Fibroblast of lung (primary cell): ENCODE measurements around the gene MRPS15. TPM values are rescaled to one million over a fixed set of nuclear protein-coding genes. Genes with fewer than 3 reads are reported as not detected.

ENCODE experiments used
- DNase-seq, 2 donors: peaks; one replicate each; pipeline versions ENCODE4 v3.0.0 to v3.0.0-alpha.2; 2010; ENCODE audit warnings: low read depth in 2 of 2
- H2AFZ ChIP-seq: 2 replicates; pipeline ENCODE4 v1.5.1; 2012; ENCODE audit warnings: low read length, control low read depth, inconsistent platforms
- H3K27ac ChIP-seq: 2 replicates; pipeline ENCODE4 v1.5.1; 2011; ENCODE audit warnings: low read length, control low read depth; ENCODE audit not compliant: insufficient read depth
- H3K27me3 ChIP-seq: 2 replicates; pipeline ENCODE4 v1.5.1; 2011; ENCODE audit warnings: mild to moderate bottlenecking, low read length; ENCODE audit not compliant: control insufficient read depth, insufficient read depth
- H3K36me3 ChIP-seq: 2 replicates; pipeline ENCODE4 v1.5.1; 2011; ENCODE audit warnings: low read length; ENCODE audit not compliant: control insufficient read depth, insufficient read depth
- H3K4me1 ChIP-seq: 2 replicates; pipeline ENCODE4 v1.5.1; 2011; ENCODE audit warnings: low read length; ENCODE audit not compliant: control insufficient read depth, insufficient read depth; ENCODE audit errors: extremely low read depth
- H3K4me2 ChIP-seq: 2 replicates; pipeline ENCODE4 v1.5.1; 2011; ENCODE audit warnings: low read length, control low read depth; ENCODE audit not compliant: insufficient read depth; ENCODE audit errors: extremely low read depth
- H3K4me3 ChIP-seq, 4 experiments: fragments of 200-600 bp in 1 of 4; sonication (generic) in 1 of 4; replicated peaks in 1 of 4; 2 replicates each; pipeline ENCODE4 v1.5.1; 2011 to 2016; ENCODE audit warnings: low read length in 4 of 4, low read depth in 3 of 4, mild to moderate bottlenecking in 3 of 4, control low read depth in 2 of 4, inconsistent platforms in 1 of 4, mixed read lengths in 1 of 4; ENCODE audit not compliant: insufficient read depth in 1 of 4; ENCODE audit errors: control extremely low read depth in 1 of 4
- H3K79me2 ChIP-seq: 2 replicates; pipeline ENCODE4 v1.5.1; 2012; ENCODE audit warnings: mild to moderate bottlenecking, low read length, inconsistent platforms; ENCODE audit not compliant: control insufficient read depth, insufficient read depth
- H3K9ac ChIP-seq: 2 replicates; pipeline ENCODE4 v1.5.1; 2011; ENCODE audit warnings: mild to moderate bottlenecking, low read length, control low read depth; ENCODE audit not compliant: insufficient read depth
- H3K9me3 ChIP-seq: 2 replicates; pipeline ENCODE4 v1.5.1; 2012; ENCODE audit warnings: low read depth, low read length; ENCODE audit not compliant: control insufficient read depth, insufficient read depth
- H4K20me1 ChIP-seq: 2 replicates; pipeline ENCODE4 v1.5.1; 2011; ENCODE audit warnings: low read length; ENCODE audit not compliant: control insufficient read depth, insufficient read depth; ENCODE audit errors: extremely low read depth
- CTCF ChIP-seq, 2 donors: IDR thresholded peaks in 1 of 2; conservative IDR thresholded peaks in 1 of 2; 1 replicate in 1 of 2; 2 replicates in 1 of 2; pipeline ENCODE4 v1.5.1; 2011 to 2012; ENCODE audit warnings: low read length in 2 of 2, control low read depth in 1 of 2, inconsistent platforms in 1 of 2, low read depth in 1 of 2, mild to moderate bottlenecking in 1 of 2
- EZH2 ChIP-seq: IDR thresholded peaks from 2 replicates; pipeline ENCODE4 v1.5.1; 2012; ENCODE audit warnings: low read length, control low read depth, mild to moderate bottlenecking; ENCODE audit errors: missing control alignments
- polyA plus RNA-seq, 2 donors: library from polyadenylated mRNA; depleted of rRNA in 1 of 2; stranded (reverse) in 1 of 2; unstranded in 1 of 2; fragments of >200 nt; gene quantifications; 2 replicates each; pipeline ENCODE4 v1.2.1, GENCODE V29; 2011 to 2012; ENCODE audit warnings: missing spikeins in 1 of 2
- total RNA-seq: library from RNA; depleted of rRNA; stranded (reverse); fragments of >200 nt; gene quantifications from 2 replicates; pipeline ENCODE4 v1.2.1, GENCODE V29; 2014

Gene MRPS15
- total and polyA plus RNA-seq, 2 donors (not counting 1 experiment from before 2014, with no cell fraction given): 75.5 to 99.1 TPM

DNA sequence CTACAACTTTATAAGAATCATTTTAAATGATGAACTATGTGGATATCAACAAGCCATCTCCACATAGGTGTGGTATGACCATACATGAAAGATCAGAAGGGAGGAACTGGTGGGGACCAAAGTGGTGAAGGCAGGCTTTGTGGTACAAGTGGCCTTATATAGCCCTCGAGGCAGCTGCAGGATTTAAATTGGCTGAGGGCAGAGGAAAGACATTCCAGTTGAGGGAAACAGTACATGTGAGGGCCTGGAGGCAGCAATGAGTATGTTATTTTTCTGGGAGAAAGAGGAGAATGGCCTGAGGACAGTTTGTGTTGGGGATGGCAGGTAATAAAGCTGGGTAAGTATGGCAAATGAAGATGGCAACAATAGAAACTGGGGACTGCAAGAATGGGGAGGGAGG, 31.1 kb downstream of the MRPS15 start:
- no peak overlapping the region for H3K27ac ChIP-seq
- no peak overlapping the region for H2AFZ ChIP-seq
- DNase-seq: no peak
- no peaks in the 10 kb centered on the region for H3K36me3 ChIP-seq
- no peaks in the 10 kb centered on the region for H4K20me1 ChIP-seq
- no peaks in the 10 kb centered on the region for H3K79me2 ChIP-seq
- no peak for TF ChIP-seq CTCF (conservative IDR thresholded peaks at IDR 0.05 in 1 of 2, IDR thresholded peaks at IDR 0.05 in 1 of 2; ENCODE audit: low read depth in 1 of 2, low read length in 2 of 2)
- TF ChIP-seq EZH2: no peak
- no peaks in the 10 kb centered on the region for H3K4me1 ChIP-seq
- H3K4me3 ChIP-seq: no peak overlapping the region
- no peaks in the 10 kb centered on the region for H3K9me3 ChIP-seq
- H3K4me2 ChIP-seq: no peak overlapping the region
- H3K9ac ChIP-seq: no peak overlapping the region
- H3K27me3 ChIP-seq: no peaks in the 10 kb centered on the region

DNA sequence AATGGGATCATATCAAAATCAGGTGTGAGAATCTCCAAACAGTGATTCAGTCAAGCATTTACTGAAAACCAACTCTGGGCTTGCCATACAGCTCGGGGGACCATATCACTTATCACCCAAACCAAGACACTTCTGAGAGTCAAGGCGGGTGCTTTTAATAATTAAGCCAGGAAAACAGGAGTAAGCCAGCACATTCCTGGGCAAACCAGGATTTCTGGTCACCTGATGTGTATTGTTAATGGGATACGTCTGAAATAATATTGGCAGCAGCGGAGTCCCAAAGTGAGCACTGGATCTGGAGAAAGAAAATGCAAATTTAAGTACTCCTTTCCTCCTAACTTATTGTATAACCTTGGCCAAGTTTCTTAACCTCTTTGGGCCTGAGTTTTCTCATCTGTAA, 31.6 kb downstream of the MRPS15 start:
- no peaks in the 10 kb centered on the region for H3K36me3 ChIP-seq
- no peak overlapping the region for H3K9ac ChIP-seq
- H3K4me2 ChIP-seq: no peak overlapping the region
- H3K79me2 ChIP-seq: no peaks in the 10 kb centered on the region
- DNase-seq: no peak
- no peaks in the 10 kb centered on the region for H4K20me1 ChIP-seq
- no peak overlapping the region for H3K27ac ChIP-seq
- H3K9me3 ChIP-seq: no peaks in the 10 kb centered on the region
- TF ChIP-seq EZH2: no peak
- TF ChIP-seq CTCF (conservative IDR thresholded peaks at IDR 0.05 in 1 of 2, IDR thresholded peaks at IDR 0.05 in 1 of 2; ENCODE audit: low read depth in 1 of 2, low read length in 2 of 2): no peak
- no peak overlapping the region for H3K4me3 ChIP-seq
- no peaks in the 10 kb centered on the region for H3K27me3 ChIP-seq
- no peak overlapping the region for H2AFZ ChIP-seq
- no peaks in the 10 kb centered on the region for H3K4me1 ChIP-seq

DNA sequence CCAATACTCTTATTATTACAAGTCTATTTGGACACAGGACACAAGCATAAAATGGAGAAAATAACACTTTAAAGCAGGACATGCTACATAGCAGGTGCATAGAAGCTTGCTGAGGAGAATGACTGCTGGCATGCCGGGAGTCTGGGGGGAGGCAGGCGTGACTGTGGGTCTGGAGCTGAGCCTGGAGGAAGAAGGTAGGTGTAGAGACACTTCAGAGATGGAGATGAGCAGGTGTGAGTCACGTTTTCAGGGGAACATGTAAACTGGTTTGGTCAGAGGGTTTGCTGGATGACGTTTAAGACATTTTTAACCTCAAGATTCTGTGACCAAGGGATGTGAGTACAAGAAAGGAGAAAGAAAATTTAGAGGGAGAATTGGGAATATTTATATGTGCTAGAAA, 38.4 kb downstream of the MRPS15 start:
- Histone ChIP-seq H3K4me3 (no peak overlapping the region), H2AFZ (no peak overlapping the region), H3K27me3 (no peaks in the 10 kb centered on the region), H3K79me2 (no peaks in the 10 kb centered on the region), H3K9me3 (no peaks in the 10 kb centered on the region), H3K4me1 (no peaks in the 10 kb centered on the region), H3K27ac (no peak overlapping the region), H4K20me1 (no peaks in the 10 kb centered on the region), H3K9ac (no peak overlapping the region), H3K4me2 (no peak overlapping the region), H3K36me3 (no peaks in the 10 kb centered on the region)
- no peak for DNase-seq
- TF ChIP-seq CTCF (conservative IDR thresholded peaks at IDR 0.05 in 1 of 2, IDR thresholded peaks at IDR 0.05 in 1 of 2; ENCODE audit: low read depth in 1 of 2, low read length in 2 of 2) (no peak), EZH2 (no peak)
